SU-DHL-6 (cell line): ENCODE measurements around the gene SLC23A2.
"Not testable (repeated sequence)": the region's sequence is repeated elsewhere in the genome, so short reads cannot be mapped to it uniquely, and the experiment has no call there.

Experiments
- H2AFZ ChIP-seq: fragments of 200-600 bp; sonication (generic); 2 replicates; pipeline ENCODE4 v1.6.1; 2014; ENCODE audit warnings: low read depth, mild to moderate bottlenecking, moderate library complexity, mixed read lengths, antibody characterized with exemption, low read length; ENCODE audit not compliant: severe bottlenecking
- H3F3A ChIP-seq: fragments of 200-600 bp; shearing (Covaris generic); 2 replicates; pipeline ENCODE4 v1.6.0; 2016; ENCODE audit warnings: antibody characterized with exemption, mild to moderate bottlenecking; ENCODE audit not compliant: insufficient read depth
- H3K27ac ChIP-seq: fragments of 200-600 bp; sonication (generic); 2 replicates; pipeline ENCODE4 v1.5.1; 2016; ENCODE audit warnings: low read depth, mild to moderate bottlenecking, low read length, moderate library complexity, mixed read lengths
- H3K27me3 ChIP-seq: fragments of 200-600 bp; sonication (generic), shearing (Covaris generic); 2 replicates; pipeline ENCODE4 v1.6.0; 2014; ENCODE audit warnings: mild to moderate bottlenecking, low read length
- H3K36me3 ChIP-seq: fragments of 200-600 bp; sonication (generic); 2 replicates; pipeline ENCODE4 v1.6.1; 2014; ENCODE audit warnings: mild to moderate bottlenecking, low read length, mixed read lengths
- H3K4me2 ChIP-seq: fragments of 300-600, 200-600 bp; shearing (Covaris generic), sonication (generic); 2 replicates; pipeline ENCODE4 v1.6.0; 2014; ENCODE audit warnings: low read length, low read depth, mild to moderate bottlenecking; ENCODE audit not compliant: poor library complexity, severe bottlenecking
- H3K4me3 ChIP-seq: fragments of 200-600 bp; sonication (generic); 2 replicates; pipeline ENCODE4 v1.5.1; 2014; ENCODE audit warnings: antibody characterized with exemption, low read length, mild to moderate bottlenecking, mixed read lengths; ENCODE audit not compliant: insufficient read depth, poor library complexity, severe bottlenecking
- H3K79me2 ChIP-seq: fragments of 200-600 bp; sonication (generic); 2 replicates; pipeline ENCODE4 v1.6.1; 2014; ENCODE audit warnings: mild to moderate bottlenecking, low read length, moderate library complexity; ENCODE audit not compliant: insufficient read depth
- H3K9ac ChIP-seq: fragments of 200-600 bp; sonication (generic); 2 replicates; pipeline ENCODE4 v1.7.0; 2014; ENCODE audit warnings: mild to moderate bottlenecking, low read length
- H3K9me2 ChIP-seq: fragments of 200-600 bp; sonication (generic); replicated peaks from 2 replicates; pipeline ENCODE4 v1.6.1; 2014; ENCODE audit warnings: low read length; ENCODE audit not compliant: insufficient read depth
- H3K9me3 ChIP-seq: fragments of 200-600 bp; sonication (generic); 2 replicates; pipeline ENCODE4 v1.6.1; 2014; ENCODE audit warnings: low read length, mixed read lengths; ENCODE audit not compliant: insufficient read depth
- H4K20me1 ChIP-seq: fragments of 200-600 bp; sonication (generic); 2 replicates; pipeline ENCODE4 v1.6.1; 2014; ENCODE audit warnings: low read depth, mild to moderate bottlenecking, antibody characterized with exemption, low read length, moderate library complexity, mixed read lengths
- EZH2phosphoT487 ChIP-seq: fragments of 200-600 bp; sonication (generic), shearing (Covaris generic); conservative IDR thresholded peaks from 2 replicates; pipeline ENCODE4 v1.6.1; 2018; ENCODE audit warnings: mild to moderate bottlenecking, antibody characterized with exemption, low read length, moderate library complexity, mixed read lengths
- TF ChIP-seq, protein P1 (sequence below): fragments of 200-600 bp; sonication (generic); IDR thresholded peaks from one replicate; pipeline ENCODE4 v1.5.1; 2017; ENCODE audit warnings: antibody characterized with exemption, mild to moderate bottlenecking, low read length, moderate library complexity; ENCODE audit not compliant: insufficient read depth, poor library complexity, severe bottlenecking

Gene SLC23A2

DNA sequence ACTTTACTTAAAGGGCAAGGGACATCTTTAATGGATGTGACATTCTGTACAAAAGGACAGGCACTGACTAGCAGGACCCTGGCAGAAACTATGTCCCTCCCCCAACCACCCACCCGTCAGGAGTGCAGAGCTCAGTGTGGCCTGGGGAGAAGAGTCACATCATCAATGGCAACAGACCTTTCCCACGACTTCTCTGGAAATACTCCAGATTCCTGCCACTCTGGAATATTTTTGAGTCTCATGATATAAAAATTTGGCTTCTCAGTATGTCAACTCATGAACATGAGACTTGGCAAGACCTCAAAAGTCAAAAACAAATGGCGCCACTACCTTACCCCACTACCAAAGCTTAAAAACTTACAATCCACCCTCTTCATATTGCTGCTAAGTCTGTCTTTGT, 118.3 kb downstream of the SLC23A2 start:
- no peaks in the 10 kb centered on the region for H3K79me2 ChIP-seq
- no peaks in the 10 kb centered on the region for H4K20me1 ChIP-seq
- H3K9ac ChIP-seq, result no peak overlapping the region
- H3K27me3 ChIP-seq, result no peaks in the 10 kb centered on the region
- TF ChIP-seq, protein P1, sequence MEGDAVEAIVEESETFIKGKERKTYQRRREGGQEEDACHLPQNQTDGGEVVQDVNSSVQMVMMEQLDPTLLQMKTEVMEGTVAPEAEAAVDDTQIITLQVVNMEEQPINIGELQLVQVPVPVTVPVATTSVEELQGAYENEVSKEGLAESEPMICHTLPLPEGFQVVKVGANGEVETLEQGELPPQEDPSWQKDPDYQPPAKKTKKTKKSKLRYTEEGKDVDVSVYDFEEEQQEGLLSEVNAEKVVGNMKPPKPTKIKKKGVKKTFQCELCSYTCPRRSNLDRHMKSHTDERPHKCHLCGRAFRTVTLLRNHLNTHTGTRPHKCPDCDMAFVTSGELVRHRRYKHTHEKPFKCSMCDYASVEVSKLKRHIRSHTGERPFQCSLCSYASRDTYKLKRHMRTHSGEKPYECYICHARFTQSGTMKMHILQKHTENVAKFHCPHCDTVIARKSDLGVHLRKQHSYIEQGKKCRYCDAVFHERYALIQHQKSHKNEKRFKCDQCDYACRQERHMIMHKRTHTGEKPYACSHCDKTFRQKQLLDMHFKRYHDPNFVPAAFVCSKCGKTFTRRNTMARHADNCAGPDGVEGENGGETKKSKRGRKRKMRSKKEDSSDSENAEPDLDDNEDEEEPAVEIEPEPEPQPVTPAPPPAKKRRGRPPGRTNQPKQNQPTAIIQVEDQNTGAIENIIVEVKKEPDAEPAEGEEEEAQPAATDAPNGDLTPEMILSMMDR, result no peak
- TF ChIP-seq EZH2phosphoT487, result no peak
- H3K27ac ChIP-seq, result no peak overlapping the region
- peaks cover 4% of the 10 kb centered on the region; the same call in 1 of the 2 replicates for H3K36me3 ChIP-seq
- H2AFZ ChIP-seq, result no peak overlapping the region
- H3K4me2 ChIP-seq, result no peak overlapping the region
- H3K9me3 ChIP-seq, result no peaks in the 10 kb centered on the region
- no peaks in the 10 kb centered on the region for H3F3A ChIP-seq
- H3K4me3 ChIP-seq, result no peak overlapping the region
- no peaks in the 10 kb centered on the region for H3K9me2 ChIP-seq

DNA sequence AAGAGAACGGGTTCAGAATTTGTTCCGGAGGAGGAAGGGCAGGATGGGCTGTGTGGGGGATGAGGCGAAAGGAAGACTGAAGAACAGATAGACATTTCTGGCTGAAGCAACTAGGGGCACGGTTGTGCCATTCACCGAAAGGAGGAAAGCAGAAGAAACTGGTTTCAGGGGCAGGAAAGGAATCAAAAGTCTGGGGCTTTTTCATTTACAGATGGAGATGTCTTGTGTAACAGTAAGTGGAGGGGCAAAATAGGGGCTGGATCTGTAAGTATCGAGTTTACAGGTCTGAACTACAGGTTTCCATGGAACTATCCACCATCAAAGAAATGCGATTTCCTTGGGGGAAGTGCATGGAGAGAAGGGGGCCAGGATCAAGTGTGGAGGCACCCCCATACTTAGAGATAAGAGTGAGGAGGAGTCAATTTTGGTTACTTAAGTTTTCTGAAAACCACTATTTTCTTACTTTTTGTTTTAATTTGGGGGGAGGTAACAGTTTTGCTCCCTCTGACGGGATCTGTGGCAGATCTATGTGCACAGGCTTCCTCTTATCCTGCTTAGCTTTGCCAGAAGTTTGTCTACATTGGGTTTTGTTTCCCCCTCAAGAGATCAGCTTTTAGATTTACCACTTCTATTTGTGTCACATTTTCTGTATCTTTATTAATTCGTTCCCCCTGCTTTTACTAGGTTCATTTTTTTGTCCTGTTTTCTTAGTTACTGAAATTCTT, 120.1 kb downstream of the SLC23A2 start:
- Histone ChIP-seq H3K9me3 (no peaks in the 10 kb centered on the region), H3K9me2 (no peaks in the 10 kb centered on the region), H3K27me3 (no peaks in the 10 kb centered on the region), H3K4me3 (no peak overlapping the region), H3K27ac (no peak overlapping the region), H3F3A (no peaks in the 10 kb centered on the region), H4K20me1 (no peaks in the 10 kb centered on the region), H3K9ac (no peak overlapping the region), H3K4me2 (no peak overlapping the region), H2AFZ (no peak overlapping the region), H3K36me3 (peaks cover 4% of the 10 kb centered on the region; the same call in 1 of the 2 replicates), H3K79me2 (no peaks in the 10 kb centered on the region)
- no peak for TF ChIP-seq EZH2phosphoT487
- TF ChIP-seq, protein P1, result no peak

DNA sequence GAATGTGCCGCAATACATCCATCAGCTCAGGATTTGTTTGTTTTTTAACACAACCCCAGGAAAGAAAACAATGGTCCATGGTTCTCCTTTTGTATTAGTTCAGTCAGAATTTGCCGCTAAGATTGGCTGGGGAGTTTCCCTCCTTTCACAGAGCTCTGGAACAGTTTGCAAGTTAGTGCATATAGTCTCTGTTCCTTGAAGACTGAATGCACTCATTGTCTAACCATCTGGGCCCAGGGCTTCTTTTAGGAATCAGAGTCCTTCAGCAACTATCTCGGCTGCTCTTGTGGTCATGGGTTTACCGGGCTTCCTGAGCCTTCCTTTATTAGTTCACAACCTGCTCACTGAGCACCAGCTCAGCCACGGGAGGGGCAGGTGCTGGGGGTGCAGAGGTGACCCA, 121.3 kb downstream of the SLC23A2 start:
- Histone ChIP-seq H3K4me3 (no peak overlapping the region), H3F3A (no peaks in the 10 kb centered on the region), H4K20me1 (no peaks in the 10 kb centered on the region), H3K27ac (no peak overlapping the region), H3K36me3 (peaks cover 4% of the 10 kb centered on the region; the same call in 1 of the 2 replicates), H3K9ac (no peak overlapping the region), H3K27me3 (no peaks in the 10 kb centered on the region), H3K4me2 (no peak overlapping the region), H3K9me3 (no peaks in the 10 kb centered on the region), H2AFZ (no peak overlapping the region), H3K9me2 (no peaks in the 10 kb centered on the region), H3K79me2 (no peaks in the 10 kb centered on the region)
- TF ChIP-seq EZH2phosphoT487, result no peak

DNA sequence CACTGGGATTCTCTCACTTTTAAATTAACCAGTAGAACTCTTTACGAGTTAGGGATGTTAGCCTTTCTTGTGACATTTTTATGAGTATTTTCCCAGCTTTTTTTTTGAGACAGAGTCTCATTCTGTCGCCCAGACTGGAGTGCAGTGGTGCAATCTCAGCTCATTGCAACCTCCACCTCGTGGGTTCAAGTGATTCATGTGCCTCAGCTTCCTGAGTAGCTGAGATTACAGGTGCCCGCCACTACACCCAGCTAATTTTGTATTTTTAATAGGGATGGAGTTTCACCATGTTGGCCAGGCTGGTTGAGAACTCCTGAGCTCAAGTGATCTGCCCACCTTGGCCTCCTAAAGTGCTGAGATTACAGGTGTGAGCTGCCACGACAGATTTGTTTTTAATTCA, 123.2 kb downstream of the SLC23A2 start:
- H3K27ac ChIP-seq, H3K9me2 ChIP-seq, H3K9me3 ChIP-seq, H2AFZ ChIP-seq, H3K27me3 ChIP-seq, H3K4me3 ChIP-seq, H3F3A ChIP-seq, H3K9ac ChIP-seq, H4K20me1 ChIP-seq, H3K79me2 ChIP-seq, H3K36me3 ChIP-seq, H3K4me2 ChIP-seq: not testable (repeated sequence)
